HCT116 (cell line): ENCODE results near the gene SYT7. TPM values are rescaled to one million over a fixed set of nuclear protein-coding genes. Genes with fewer than 3 reads are reported as not detected.

Source experiments
- ATAC-seq: fragments of 200-7000 bp; cut with Tn5 transposase; 2 replicates; pipeline ENCODE4 v1.9.1; 2020; ENCODE audit warnings: mild to moderate bottlenecking, moderate library complexity
- BruUV-seq: library from RNA; stranded (reverse); fragments of 400-500 nt; replicated peaks from 2 replicates; lab custom pipeline; 2021; lab: Mats Ljungman, UMichigan
- CTCF ChIA-PET: fragments of 300-600 bp; sonication (Branson Sonifier 250); formaldehyde crosslinking; loops from one replicate; lab custom pipeline; 2021; ENCODE audit warnings: antibody characterized with exemption; lab: Charles Lee
- POLR2A ChIA-PET: fragments of 300-600, 350-600 bp; sonication (Branson Sonifier 250); formaldehyde crosslinking; loops from one replicate; lab custom pipeline; 2021; ENCODE audit warnings: antibody characterized with exemption; lab: Charles Lee
- RAD21 ChIA-PET, 2 experiments: fragments of 300-600 bp; sonication (Branson Sonifier 250); formaldehyde crosslinking; loops; one replicate each; lab custom pipeline; 2023; ENCODE audit warnings: low total read pairs in 2 of 2; ENCODE audit not compliant: uncharacterized antibody in 2 of 2, unreplicated experiment in 2 of 2, low non-redundant PET in 1 of 2; lab: Charles Lee
- DNase-seq: peaks from one replicate; pipeline ENCODE4 v3.0.0-alpha.2; 2010; ENCODE audit warnings: low read depth, low spot score
- H2AFZ ChIP-seq: fragments of 200-600 bp; shearing (Covaris generic), sonication (generic); 2 replicates; pipeline ENCODE4 v1.6.1; 2017; ENCODE audit warnings: low read depth, mixed run types, mixed read lengths, antibody characterized with exemption, low read length; ENCODE audit not compliant: poor library complexity, severe bottlenecking
- H3K27ac ChIP-seq: 2 replicates; pipeline ENCODE4 v1.5.1; 2012; ENCODE audit warnings: low read depth, low read length
- H3K27me3 ChIP-seq: fragments of 200-600 bp; sonication (generic); 2 replicates; pipeline ENCODE4 v1.6.1; 2016; ENCODE audit warnings: mixed run types, low read length, mixed read lengths; ENCODE audit not compliant: insufficient read depth
- H3K36me3 ChIP-seq, 2 experiments: fragments of 200-500 bp in 1 of 2; fragments of 200-600 bp in 1 of 2; sonication (Bioruptor generic) in 1 of 2; sonication (generic) in 1 of 2; 2 replicates each; pipeline versions ENCODE4 v1.5.1 to v1.6.1; 2014 to 2016; ENCODE audit warnings: low read length in 2 of 2, inconsistent platforms in 1 of 2, mixed read lengths in 1 of 2, mixed run types in 1 of 2; ENCODE audit not compliant: insufficient read depth in 2 of 2, control insufficient read depth in 1 of 2
- H3K4me1 ChIP-seq, 2 experiments: fragments of 200-600 bp in 1 of 2; sonication (generic) in 1 of 2; 2 replicates each; pipeline versions ENCODE4 v1.5.1 to v1.6.1; 2012 to 2017; ENCODE audit warnings: low read length in 2 of 2, inconsistent platforms in 1 of 2, mild to moderate bottlenecking in 1 of 2, mixed read lengths in 1 of 2, mixed run types in 1 of 2, moderate library complexity in 1 of 2; ENCODE audit not compliant: insufficient read depth in 2 of 2, control insufficient read depth in 1 of 2
- H3K4me2 ChIP-seq: fragments of 200-600 bp; sonication (generic); 2 replicates; pipeline ENCODE4 v1.6.1; 2017; ENCODE audit warnings: mixed run types, low read length, mixed read lengths
- H3K4me3 ChIP-seq, 2 experiments: fragments of 200-600 bp in 1 of 2; sonication (generic) in 1 of 2; replicated peaks in 1 of 2; 2 replicates each; pipeline ENCODE4 v1.5.1; 2011 to 2016; ENCODE audit warnings: low read length in 2 of 2, control low read depth in 1 of 2, low read depth in 1 of 2, mild to moderate bottlenecking in 1 of 2, mixed read lengths in 1 of 2, mixed run types in 1 of 2
- H3K79me2 ChIP-seq: fragments of 200-600 bp; sonication (generic); 2 replicates; pipeline ENCODE4 v1.6.1; 2017; ENCODE audit warnings: mild to moderate bottlenecking, mixed run types, low read length, moderate library complexity, mixed read lengths; ENCODE audit not compliant: insufficient read depth
- H3K9ac ChIP-seq: fragments of 200-600 bp; sonication (generic); 2 replicates; pipeline ENCODE4 v1.6.1; 2016; ENCODE audit warnings: low read length, mixed read lengths
- H3K9me2 ChIP-seq: fragments of 200-600 bp; sonication (generic), shearing (Covaris generic); 2 replicates; pipeline ENCODE4 v1.6.1; 2017; ENCODE audit warnings: mixed run types, mild to moderate bottlenecking, moderate library complexity; ENCODE audit not compliant: insufficient read depth
- H3K9me3 ChIP-seq, 2 experiments: fragments of 200-500 bp in 1 of 2; fragments of 200-600 bp in 1 of 2; sonication (Bioruptor generic) in 1 of 2; sonication (generic) in 1 of 2; 2 replicates each; pipeline ENCODE4 v1.6.1; 2014 to 2017; ENCODE audit warnings: low read length in 2 of 2, mixed read lengths in 2 of 2, inconsistent platforms in 1 of 2, low read depth in 1 of 2, mild to moderate bottlenecking in 1 of 2, mixed run types in 1 of 2, moderate library complexity in 1 of 2; ENCODE audit not compliant: control insufficient read depth in 1 of 2, insufficient read depth in 1 of 2
- H4K20me1 ChIP-seq: fragments of 200-600 bp; sonication (generic), shearing (Covaris generic); 2 replicates; pipeline ENCODE4 v1.6.1; 2017; ENCODE audit warnings: mixed run types, mild to moderate bottlenecking, moderate library complexity; ENCODE audit not compliant: insufficient read depth
- CTCF ChIP-seq, 3 experiments: fragments of 200-600 bp in 1 of 3; sonication (generic) in 1 of 3; IDR thresholded peaks in 2 of 3; conservative IDR thresholded peaks in 1 of 3; 2 replicates each; pipeline ENCODE4 v1.5.1; 2012 to 2017; ENCODE audit warnings: low read depth in 2 of 3, low read length in 2 of 3, antibody characterized with exemption in 1 of 3, borderline replicate concordance in 1 of 3, control low read depth in 1 of 3, mild to moderate bottlenecking in 1 of 3, mixed read lengths in 1 of 3, mixed run types in 1 of 3, moderate library complexity in 1 of 3; ENCODE audit not compliant: insufficient read depth in 1 of 3
- ELF1 ChIP-seq: IDR thresholded peaks from 2 replicates; pipeline ENCODE4 v1.6.1; 2012; ENCODE audit warnings: low read depth, borderline replicate concordance
- EZH2 ChIP-seq: fragments of 200-600 bp; sonication (generic); IDR thresholded peaks from 2 replicates; pipeline ENCODE4 v1.6.1; 2017; ENCODE audit warnings: antibody characterized with exemption, mixed run types
- EZH2phosphoT487 ChIP-seq: fragments of 200-600 bp; IDR thresholded peaks from 2 replicates; pipeline ENCODE4 v1.6.1; 2018; ENCODE audit warnings: antibody characterized with exemption, borderline replicate concordance
- POLR2AphosphoS5 ChIP-seq: IDR thresholded peaks from 2 replicates; pipeline ENCODE4 v1.6.1; 2011; ENCODE audit warnings: mild to moderate bottlenecking, low read depth, low read length, moderate library complexity
- RAD21 ChIP-seq: IDR thresholded peaks from 2 replicates; pipeline ENCODE4 v1.6.1; 2012; ENCODE audit warnings: low read depth, mild to moderate bottlenecking
- REST ChIP-seq: IDR thresholded peaks from 2 replicates; pipeline ENCODE4 v1.6.1; 2012; ENCODE audit warnings: low read depth
- SRF ChIP-seq: IDR thresholded peaks from 2 replicates; pipeline ENCODE4 v1.6.1; 2012; ENCODE audit warnings: low read depth
- TCF7L2 ChIP-seq: IDR thresholded peaks from 2 replicates; pipeline ENCODE4 v1.7.0; 2011; ENCODE audit warnings: borderline replicate concordance, inconsistent platforms; ENCODE audit not compliant: insufficient read depth, insufficient read length; ENCODE audit errors: extremely low read depth
- ZFX ChIP-seq: fragments of 450-650 bp; IDR thresholded peaks from 2 replicates; pipeline ENCODE4 v1.6.1; 2017
- ZNF274 ChIP-seq: fragments of 200-500 bp; sonication (Bioruptor generic); IDR thresholded peaks from 2 replicates; pipeline ENCODE4 v1.6.1; 2014; ENCODE audit warnings: mild to moderate bottlenecking, low read depth, low read length, inconsistent platforms
- intact Hi-C: fragments of 100-400 bp; cut with micrococcal nuclease; formaldehyde crosslinking; loops from 2 replicates; pipeline ENCODE4 v1.10.0; 2022
- total RNA-seq: library from RNA; stranded (reverse); gene quantifications from one replicate; pipeline ENCODE4 v1.2.1, GENCODE V29; 2021; ENCODE audit not compliant: unreplicated experiment
- TF ChIP-seq, protein P1 (sequence below): IDR thresholded peaks from 2 replicates; pipeline ENCODE4 v1.6.1; 2011; ENCODE audit warnings: mild to moderate bottlenecking, low read length, moderate library complexity; ENCODE audit not compliant: insufficient replicate concordance; ENCODE audit errors: extremely low read depth

Gene SYT7
- total RNA-seq, 1 experiment from 2014 or later: 27.4 TPM

DNA sequence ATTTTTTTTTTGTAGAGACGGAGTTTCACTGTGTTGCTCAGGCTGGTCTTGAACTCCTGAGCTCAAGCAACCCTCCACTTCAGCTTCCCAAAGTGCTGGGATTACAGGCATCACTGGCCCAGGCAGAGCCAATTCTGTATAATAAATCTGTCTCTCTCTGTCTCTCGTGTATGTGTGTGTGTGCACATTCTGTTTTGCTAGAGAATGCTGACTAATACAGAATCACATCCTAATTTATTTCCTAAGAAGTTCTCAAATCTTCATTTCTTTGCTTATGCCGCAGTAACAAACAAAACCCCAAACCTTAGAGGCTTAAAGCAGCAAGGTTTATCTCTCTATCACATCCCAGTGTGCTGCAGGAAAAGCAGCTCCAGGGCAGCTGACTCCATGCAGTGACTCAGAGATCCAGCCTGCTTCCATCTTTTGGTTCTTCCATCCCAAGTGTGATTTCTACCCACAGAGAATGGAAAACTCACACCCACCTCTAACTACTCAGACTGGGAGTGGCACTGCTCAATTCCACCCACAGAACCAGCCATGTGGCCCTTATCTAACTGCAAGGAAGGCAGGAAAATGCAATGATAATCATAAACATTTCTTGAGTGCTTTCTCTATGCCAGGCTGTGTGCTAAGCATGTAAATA lies 107.4 kb downstream of the SYT7 start:
- H2AFZ ChIP-seq: no peak overlapping the region
- DNase-seq (no peak), ATAC-seq (no peak)
- H4K20me1 ChIP-seq: no peaks in the 10 kb centered on the region
- H3K9me3 ChIP-seq: no peaks in the 10 kb centered on the region
- no peak overlapping the region for H3K4me2 ChIP-seq
- POLR2A ChIA-PET: no interaction called here
- no peaks in the 10 kb centered on the region for H3K4me1 ChIP-seq
- CTCF ChIA-PET: interaction anchor here (2.5 kb wide), 1 partner anchor 9 kb away, joined by 11 read pairs; no protein-coding TSS in a partner anchor
- RAD21 ChIA-PET: no interaction called here
- H3K27me3 ChIP-seq: no peaks in the 10 kb centered on the region
- intact Hi-C loops: no loop called here
- no TSS peak for BruUV-seq
- no peak overlapping the region for H3K4me3 ChIP-seq
- no peaks in the 10 kb centered on the region for H3K79me2 ChIP-seq
- H3K9ac ChIP-seq: no peak overlapping the region
- TF ChIP-seq SRF (no peak), CTCF (IDR thresholded peaks at IDR 0.05 in 2 of 3, conservative IDR thresholded peaks at IDR 0.05 in 1 of 3; ENCODE audit: borderline replicate concordance in 1 of 3, insufficient read depth in 1 of 3, low read depth in 2 of 3, low read length in 2 of 3) (no peak), POLR2AphosphoS5 (no peak), ZFX (no peak), ZNF274 (no peak), EZH2phosphoT487 (no peak), TCF7L2 (no peak), EZH2 (no peak), REST (no peak), RAD21 (no peak), ELF1 (no peak)
- TF ChIP-seq, protein P1, sequence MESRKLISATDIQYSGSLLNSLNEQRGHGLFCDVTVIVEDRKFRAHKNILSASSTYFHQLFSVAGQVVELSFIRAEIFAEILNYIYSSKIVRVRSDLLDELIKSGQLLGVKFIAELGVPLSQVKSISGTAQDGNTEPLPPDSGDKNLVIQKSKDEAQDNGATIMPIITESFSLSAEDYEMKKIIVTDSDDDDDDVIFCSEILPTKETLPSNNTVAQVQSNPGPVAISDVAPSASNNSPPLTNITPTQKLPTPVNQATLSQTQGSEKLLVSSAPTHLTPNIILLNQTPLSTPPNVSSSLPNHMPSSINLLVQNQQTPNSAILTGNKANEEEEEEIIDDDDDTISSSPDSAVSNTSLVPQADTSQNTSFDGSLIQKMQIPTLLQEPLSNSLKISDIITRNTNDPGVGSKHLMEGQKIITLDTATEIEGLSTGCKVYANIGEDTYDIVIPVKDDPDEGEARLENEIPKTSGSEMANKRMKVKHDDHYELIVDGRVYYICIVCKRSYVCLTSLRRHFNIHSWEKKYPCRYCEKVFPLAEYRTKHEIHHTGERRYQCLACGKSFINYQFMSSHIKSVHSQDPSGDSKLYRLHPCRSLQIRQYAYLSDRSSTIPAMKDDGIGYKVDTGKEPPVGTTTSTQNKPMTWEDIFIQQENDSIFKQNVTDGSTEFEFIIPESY: no peak
- no peaks in the 10 kb centered on the region; a peak in 1 of 4 replicates for H3K36me3 ChIP-seq
- H3K27ac ChIP-seq: no peak overlapping the region
- no peaks in the 10 kb centered on the region for H3K9me2 ChIP-seq
